NCI-H82 treated with DMSO at 0.1 percent for 48 hours (cell line): ENCODE results near the gene DNAI1.

Experiments
- DNase-seq: peaks from one replicate; lab custom pipeline; 2025; ENCODE audit not compliant: unreplicated experiment; lab: John Stamatoyannopoulos, UW

DNAI1 gene

DNA sequence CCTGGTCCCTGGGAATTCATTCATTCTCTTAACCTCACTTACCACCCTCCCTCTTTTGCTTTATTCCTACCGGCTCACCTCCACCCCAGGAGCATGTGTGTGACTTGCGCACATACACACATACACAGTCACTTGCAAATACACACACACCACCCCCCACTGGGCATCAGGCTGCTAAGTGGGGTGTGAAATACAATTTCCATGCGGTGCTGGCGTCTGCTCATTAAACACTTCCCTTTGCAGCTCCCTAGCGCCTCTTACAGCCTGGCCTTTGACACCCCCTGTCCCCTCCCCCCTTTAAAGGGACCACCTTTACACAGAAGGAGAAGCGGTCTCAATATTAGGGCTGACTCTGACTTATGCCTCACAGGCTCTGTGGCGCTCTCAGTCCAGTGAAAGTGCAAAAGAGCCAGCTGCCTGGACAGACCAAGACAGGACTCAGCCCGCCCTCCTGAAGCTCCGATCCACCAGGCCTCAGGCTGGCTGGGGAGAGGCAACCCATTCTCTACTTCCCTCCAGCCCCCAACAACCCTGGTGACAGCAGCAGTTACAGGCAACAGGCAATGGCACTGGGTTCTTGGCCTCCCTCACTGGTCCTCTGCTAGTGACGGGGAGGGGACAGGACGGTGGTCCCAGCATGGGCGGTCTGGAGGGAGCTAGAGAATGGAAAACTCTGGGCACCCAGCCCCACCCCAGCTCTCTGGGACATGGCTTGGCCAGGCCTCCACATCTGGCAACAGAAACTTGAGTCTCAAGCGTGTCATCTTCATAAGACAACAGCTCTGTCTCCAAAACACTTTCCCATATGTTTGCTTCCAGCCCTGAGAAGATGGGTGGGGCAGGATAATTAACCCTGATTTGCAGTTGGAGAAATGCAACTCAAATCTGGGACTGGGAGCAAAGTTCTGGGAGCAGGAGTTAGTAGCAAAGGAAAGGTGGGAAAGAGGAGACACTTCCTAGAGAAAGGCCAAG is 52.2 kb downstream of the DNAI1 start:
- DNase-seq = no peak

DNA sequence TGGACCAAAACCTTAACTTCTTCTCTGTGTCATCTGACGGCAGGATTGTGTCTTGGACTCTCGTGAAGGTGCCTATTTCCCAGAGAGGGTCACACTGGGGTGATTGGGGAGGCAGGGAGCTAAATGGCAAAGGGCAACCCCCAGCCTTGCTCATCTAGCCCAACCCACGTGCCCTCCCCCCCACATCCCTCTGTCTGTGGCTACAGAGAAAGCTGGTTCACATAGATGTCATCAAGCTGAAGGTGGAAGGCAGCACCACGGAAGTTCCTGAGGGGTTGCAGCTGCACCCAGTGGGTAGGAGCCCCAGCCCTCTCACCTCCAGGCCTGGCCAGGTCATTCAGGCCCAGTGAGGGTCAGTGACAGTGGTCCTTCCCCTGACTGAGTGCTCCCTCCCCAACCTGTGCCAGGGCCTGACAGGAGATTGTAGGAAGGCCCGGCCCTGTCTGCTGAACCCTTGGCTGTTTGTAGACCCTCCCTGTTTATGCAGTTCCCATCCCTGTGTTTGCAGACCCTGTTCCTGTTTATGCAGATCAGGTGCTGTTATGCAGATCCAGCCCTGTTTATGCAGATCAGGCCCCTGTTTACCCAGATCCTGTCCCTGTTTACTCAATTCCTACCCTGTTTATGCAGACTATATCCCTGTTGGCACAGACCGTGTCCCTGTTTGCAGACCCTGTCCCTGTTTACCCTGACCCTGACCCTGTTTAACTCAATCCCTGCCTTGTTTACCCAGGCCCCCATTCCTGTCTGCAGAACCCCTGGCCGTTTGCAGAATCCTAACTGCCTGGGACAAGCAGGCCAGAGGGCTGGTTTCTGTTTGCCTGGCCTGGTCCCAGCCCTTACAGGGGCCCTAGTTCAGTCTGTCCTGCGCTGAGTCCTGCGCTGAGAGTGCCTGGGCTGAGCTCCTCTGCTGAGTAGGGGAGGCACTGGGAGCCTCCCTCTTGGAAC is 53.8 kb downstream of the DNAI1 start:
- no peak for DNase-seq

DNA sequence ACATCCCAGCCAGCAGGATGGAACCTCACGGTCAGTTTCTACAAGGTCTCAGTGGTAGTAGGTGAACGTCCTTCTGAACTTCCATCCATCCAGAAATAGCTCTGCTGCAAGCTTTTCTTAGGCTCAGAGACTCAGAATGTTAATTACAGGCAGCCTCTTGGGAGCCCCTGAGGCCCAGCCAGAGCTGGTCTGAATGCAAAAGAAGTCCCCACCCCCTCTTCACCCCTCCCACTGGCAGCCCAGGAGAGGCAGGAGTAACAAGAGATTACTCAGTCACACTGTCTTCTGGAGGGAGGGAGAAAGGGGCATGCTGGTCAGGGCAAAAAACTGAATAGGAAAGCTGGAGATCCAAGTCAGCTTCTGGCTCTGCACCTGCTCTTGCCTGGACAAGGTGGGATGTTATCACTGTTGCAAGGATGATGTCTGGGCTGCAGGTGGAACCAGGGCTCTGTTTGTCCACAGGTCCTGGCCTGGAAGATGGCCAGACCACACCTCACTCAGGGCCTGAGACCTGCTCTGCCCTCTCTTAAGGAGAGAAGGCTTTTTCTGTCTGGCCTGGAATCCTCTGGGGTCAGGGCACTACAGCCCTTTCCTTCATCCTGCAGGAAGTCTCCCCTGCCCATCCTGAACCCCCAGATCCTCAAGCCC is 55.1 kb downstream of the DNAI1 start:
- no peak for DNase-seq

DNA sequence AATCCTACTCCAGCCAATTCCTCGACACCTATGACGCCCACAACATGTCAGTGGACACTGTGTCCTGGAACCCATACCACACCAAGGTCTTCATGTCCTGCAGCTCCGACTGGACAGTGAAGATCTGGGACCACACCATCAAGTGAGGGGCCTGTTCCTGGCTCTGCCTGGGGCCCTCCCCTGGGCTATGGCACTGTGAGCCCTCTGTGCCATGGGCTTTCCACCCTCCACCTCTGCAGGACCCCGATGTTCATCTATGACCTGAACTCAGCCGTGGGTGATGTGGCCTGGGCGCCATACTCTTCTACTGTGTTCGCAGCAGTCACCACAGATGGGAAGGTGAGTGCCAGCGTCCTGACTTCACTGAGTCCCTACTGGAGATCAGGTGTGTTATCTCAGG is 55.8 kb downstream of the DNAI1 start:
- no peak for DNase-seq

DNA sequence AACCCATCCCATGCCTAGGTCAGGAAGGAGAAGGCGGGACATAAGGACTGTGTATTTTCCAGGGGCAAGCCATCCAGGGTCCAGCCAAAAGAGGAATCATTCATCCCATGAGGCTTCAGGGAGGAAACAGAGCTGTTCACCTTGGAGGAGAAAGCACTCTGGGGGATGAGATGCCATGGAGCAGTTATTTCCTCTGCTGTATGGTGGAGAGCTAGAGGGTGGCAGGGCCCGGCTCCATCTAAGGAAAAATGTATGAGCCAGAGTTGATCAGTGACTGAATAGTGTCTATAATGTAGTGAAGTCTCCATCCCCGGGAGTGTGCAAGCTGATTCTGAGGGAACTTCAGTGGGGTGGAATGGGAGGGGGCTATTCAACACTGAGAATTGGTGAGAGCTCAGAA is 56.2 kb downstream of the DNAI1 start:
- no peak for DNase-seq

DNA sequence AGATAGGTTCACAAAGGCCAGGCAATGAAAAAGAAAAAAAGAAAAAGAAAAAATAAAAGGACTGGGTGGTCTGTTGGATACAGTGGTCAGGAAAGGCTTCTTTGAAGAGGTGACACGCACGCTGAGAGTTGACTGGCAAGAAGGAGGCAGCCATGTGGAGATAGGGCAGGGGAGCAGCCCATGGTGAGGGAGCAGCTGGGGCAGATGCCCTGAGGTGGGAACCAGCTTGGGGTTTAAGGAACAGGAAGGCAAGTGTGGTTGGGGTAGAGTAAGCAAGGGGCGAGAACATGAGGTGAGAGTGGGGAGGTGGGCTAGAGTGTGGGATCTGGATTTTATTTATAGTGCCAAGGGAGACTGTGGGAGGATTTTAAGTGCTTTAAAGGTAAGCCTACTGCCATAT is 57.4 kb downstream of the DNAI1 start:
- no peak for DNase-seq

DNA sequence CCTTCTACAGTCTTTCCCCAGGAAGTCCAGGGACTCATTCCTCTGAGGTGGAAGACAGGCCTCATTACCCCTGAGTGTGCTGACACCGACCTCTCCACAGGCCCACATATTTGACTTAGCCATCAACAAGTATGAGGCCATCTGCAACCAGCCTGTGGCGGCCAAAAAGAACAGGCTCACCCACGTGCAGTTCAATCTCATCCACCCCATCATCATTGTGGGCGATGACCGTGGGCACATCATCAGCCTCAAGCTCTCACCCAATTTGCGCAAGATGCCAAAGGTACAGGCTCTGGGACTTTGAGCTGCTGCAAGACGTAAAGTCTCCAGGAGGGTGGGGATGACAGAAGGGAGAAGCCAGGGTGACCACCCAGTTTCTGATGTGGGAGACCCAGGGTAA is 58.6 kb downstream of the DNAI1 start:
- no peak for DNase-seq

DNA sequence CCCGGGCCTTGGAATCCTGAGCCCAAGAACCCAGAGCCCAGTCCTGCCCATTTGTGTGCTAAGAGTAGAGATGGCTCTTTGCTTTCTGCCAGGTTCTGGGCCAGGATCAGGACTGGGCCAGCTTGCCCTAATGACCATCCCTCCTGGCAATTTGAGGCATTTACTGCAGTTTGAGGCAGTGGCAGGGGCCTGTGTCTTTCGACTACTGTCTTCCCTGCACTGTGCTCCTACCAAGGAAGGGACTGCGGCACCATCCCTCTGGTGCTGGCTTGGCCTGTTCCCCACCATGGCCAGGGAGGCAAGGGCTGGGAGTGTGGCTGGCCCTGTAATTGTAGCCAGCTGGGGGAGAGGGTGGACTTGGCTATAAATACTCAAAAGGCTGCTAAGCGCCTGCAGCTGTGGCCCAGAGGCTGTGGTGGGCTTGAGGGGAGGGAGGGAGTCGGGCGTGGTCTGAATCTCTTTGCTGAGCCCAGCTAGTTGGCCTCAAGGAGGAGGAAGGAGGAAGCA is 59.6 kb downstream of the DNAI1 start:
- no peak for DNase-seq

DNA sequence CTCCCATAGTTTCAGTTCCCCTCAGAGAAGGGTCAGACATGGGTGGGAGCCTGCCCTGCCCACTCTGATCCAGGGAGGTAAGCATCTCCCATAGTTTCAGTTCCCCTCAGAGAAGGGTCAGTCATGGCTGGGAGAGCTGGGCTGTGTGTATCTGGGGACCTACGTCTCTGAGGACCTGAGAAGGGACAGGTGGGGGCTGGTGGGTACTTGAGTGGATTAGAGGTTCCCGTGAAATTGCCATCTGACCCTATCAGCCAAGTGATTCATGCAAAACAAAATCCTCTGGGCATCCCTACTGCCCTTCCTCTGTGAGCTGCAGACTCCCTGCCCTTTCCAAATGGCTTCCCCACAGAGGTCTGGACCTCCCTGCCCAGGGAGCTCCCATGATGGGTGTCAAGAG is 60.3 kb downstream of the DNAI1 start:
- no peak for DNase-seq

DNA sequence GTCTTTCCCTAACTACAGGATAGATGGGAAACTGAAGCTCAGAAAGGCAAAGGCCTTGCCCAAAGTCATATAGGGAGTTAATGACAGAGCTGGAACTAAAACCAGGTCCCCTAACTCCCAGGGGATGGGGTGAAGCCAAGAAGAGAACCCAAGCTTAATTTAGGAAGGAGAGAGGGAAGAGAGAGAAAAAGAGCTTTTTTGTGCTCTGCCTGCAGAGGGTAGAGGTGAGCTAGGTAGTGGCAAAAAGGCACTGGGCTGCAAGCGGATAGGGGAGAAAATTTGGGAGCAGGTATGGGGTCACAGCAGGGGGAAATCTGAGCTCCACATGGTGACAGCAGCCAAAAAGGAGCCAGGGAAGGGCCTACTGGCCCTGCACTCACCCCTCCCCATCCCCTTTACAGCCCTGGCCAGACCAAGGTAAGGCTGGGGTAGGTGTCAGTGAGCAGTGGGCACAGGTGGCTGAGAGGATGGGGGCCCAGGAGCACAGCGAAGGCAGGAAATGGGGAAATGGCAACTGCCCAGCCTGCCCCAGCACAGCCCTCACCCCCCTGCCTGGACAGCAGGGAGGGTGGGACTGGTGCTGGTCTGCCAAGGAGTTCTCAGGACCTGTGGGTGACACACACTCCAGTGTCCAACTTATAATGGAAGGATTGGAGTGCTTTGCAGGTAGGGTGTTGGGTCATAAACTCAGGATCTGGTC is 60.9 kb downstream of the DNAI1 start:
- DNase-seq = no peak

DNA sequence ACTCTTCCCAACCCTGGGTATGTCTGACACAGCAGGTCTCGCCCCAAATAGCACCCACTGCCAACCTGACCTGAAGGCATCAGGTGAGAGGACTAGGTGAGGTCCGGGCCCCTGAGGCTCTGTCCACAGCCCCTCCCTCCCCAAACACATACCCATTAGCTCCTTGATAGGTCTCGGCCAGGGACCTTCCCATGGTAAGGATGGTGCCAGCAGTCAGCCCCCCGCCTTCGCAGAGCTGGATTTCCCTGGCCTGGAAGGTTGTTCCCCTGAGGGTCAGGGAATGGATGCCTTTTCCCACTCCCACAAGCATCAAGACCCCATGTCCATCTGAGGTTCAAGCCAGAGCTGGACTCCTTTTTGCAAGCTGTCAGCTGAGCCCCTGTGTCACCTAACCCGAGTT is 61.5 kb downstream of the DNAI1 start:
- no peak for DNase-seq

DNA sequence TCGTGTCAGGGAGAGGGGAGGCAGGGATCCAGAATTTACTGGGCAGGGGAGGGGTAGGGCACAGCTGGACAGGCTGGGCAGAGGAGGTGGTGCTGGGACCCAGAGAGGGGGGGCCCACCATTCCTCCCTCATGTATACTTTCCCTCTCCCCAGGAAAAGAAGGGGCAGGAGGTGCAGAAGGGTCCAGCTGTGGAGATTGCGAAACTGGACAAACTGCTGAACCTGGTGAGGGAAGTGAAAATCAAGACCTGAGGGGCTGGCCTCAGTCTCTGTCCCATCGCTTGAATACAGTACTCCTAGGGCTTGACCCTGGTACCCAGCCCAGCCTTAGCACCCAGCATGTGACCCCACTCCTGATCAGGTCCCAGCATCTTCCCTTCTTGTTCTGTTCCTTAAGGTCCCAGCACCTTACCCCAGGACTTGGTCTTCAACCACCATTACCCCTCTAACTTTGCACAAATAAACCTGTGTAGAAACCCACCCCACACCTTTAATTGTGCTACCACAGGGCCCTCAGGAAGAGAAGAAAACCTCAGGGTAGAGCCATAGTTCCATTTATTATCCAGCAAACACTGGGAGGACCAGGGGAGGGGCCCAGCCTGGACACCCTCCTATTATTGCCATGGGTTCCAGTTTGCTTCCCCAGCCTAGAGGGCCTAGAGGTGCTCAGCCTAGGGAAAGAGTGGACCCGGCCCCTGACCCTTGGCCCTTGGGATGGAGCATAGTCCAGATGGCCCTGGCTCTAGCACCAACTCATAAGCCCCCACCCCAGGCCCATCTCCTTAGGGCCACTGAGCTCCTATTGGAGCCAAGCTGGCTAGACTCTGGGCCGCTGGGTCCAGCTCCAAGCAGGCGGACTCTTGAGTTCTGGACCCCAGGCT is 62.1 kb downstream of the DNAI1 start:
- DNase-seq = no peak

DNA sequence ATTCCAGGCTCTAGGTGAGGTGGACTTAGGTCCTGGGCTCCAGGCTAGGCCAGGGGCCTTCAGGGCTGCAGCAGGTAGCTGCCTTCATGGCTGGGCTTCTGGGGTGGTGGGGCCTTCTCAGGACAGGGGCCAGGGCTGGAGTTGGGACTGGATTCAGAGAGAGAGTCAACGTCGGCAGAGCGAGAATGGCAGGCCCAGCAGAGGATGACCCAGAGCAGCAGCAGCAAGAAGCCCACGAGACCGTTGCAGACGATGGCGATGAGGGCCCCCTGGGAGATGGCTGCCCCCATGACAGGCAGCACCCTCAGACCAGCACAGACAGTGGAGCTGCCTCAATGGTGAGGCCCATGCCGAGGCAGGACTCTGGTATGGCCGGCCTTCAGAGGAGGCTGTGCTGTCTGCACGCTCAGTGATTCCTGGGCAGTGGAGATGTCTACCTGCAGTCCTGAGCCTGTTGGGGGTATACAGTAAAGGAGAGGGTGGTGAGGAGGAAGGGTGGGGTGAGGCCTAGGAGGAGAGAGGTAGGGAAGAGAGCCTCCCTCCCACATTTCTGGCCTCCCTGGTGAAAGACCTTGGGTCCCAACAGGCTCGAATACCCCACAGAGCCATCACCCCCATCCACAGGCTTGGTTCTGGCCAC is 62.9 kb downstream of the DNAI1 start:
- DNase-seq = no peak

DNA sequence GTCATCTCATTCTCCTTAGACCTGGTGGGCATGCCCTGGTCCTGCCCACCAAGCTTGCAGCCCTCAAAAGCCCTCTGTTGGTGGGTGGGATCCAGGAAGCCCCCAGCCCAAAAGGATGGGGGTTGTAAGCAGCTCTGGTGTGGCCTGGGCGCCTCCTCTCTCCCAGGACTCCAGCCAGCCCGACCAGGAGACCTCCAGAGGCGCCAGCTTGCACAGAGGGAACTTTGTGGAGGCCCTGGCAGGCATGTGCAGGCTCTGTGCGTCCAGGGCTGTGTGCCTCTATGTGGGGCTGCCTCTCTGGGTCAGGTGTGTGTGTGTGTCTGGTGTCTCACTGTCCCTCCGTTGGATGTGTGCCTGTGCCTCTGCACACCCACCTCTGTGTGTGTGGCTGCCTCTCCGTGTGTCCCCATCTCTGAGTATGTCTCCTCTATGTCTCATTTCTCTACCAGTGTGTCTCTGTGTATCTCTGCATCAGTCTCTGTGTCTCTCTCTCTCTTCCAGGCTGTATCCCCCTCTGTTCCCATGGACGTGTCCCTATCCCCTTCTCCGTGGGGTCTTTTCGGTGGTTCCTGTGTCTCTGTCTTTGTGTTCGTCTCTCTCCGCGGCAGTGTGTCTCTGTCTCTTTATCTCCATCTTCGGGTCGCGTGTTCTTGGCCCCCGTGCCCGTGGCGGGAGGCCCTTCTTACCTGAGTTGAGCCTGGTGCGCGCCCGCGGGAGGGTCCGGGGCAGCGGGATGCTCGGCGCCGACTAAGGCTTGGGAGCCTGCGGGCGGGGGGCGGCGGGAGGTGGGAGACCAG is 63.7 kb downstream of the DNAI1 start:
- no peak for DNase-seq

DNA sequence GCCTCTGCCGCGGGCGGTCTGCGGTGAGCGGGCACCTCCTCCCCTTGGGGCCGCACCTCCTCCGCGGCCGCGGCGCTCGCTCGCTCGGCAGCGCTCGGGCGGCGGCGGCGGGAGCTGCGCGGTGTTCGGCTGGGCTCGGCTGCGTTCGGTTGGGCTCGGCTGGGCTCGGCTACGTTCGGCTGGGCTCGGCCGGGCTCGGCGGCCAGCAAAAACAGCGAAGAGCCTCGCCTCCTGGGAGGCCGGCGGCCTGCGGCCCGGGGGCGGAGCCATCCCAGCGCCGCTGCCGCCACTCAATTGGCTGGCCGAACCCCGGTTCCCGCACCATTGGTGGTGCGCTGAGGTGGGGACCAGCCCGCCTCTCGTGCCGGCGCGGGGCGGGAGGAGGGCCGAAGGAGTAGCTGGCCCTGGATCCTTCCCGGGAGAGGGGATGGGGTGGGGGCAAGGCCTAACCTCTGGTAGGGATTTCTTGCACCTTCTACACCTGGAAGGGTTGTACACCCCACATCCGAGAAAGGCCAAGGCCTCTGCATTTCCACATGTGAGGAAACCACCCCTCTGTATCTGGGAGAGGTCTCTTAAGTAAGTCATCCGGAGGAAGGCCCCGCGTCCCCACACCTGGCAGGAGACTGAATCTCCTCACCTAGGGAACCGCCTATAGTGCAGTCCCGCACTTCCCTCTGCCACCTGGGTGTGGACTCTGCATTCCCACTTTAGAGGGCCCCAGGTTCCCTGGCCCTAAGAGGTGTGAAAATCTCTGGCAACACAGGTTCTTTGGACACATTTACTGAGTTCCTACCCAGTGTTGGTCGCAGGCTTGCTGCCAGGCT is 64.6 kb downstream of the DNAI1 start, which contains the start of gene ENHO:
Gene ENHO (minus strand): TSS at position 20 of the 827 bp plus-strand sequence. CDS start 1,295 bp downstream, outside the sequence.
- peak; percentile 44 for DNase-seq

DNA sequence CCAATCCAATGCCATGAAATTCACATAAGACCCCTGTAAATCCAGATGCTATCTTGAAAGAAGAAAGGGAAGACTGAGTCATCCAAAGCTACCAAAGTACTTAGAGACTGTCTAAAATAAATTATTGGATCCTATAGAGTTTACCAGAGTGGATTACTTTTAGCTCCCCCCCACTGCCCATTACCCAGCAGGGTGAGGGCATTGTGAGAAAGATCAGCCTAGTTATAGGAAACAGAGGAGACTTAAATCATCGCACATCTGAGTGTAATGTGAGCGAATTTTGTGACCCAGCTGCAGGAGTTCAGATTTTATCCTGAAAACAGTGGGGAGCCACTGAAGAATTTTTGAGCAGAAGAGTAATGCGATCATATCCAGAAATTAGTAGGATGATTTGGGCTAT is 65.7 kb downstream of the DNAI1 start:
- DNase-seq = no peak

DNA sequence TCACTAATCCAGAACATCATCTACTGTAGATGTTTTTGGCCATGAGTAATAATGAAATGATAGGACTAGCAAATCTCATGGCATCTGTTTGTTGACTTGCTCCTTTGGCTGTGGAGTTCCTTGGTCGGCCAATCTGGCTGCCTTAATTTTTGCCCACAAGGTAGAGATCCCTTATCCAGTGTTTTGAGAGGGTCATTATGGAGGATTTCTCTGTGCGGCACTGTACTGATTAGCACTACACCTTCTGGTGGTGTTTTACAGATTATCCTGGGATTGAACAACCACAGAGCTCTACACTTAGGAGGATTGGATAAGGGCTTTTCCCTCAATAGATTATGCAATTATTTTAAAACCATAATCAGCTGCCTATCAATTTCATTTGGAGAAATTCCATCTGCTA is 67.4 kb downstream of the DNAI1 start:
- peak; percentile 91 for DNase-seq
